Pancreas (tissue), 10 donors: Measurements from ENCODE around the gene HLCS. TPM values are rescaled to one million over a fixed set of nuclear protein-coding genes. Genes with fewer than 3 reads are reported as not detected.

ENCODE experiments used
- ATAC-seq, 4 donors: fragments of 200-7000 bp; cut with Tn5 transposase; one replicate each; pipeline versions ENCODE4 v1.8.0 to v1.9.1; 2020; ENCODE audit warnings: mild to moderate bottlenecking in 4 of 4, moderate library complexity in 4 of 4
- DNase-seq, 6 donors: peaks; one replicate each; pipeline ENCODE4 v3.0.0-alpha.2; 2020
- FAIRE-seq: peaks from 2 replicates; lab custom pipeline; 2012; peaks lifted over from hg19 to GRCh38; lab: Jason Lieb, UNC
- H3K27ac ChIP-seq, 4 donors: fragments of 200-600 bp; sonication (generic); 1 replicate in 3 of 4; 2 replicates in 1 of 4; pipeline versions ENCODE4 v1.5.0 to v1.8.0; 2020
- H3K27me3 ChIP-seq, 4 donors: fragments of 200-600 bp; one replicate each; pipeline ENCODE4 v1.8.0; 2021
- H3K36me3 ChIP-seq, 3 donors: fragments of 200-600 bp; sonication (generic) in 1 of 3; one replicate each; pipeline versions ENCODE4 v1.5.0 to v1.8.0; 2020 to 2021
- H3K4me1 ChIP-seq, 3 donors: fragments of 200-600 bp; one replicate each; pipeline ENCODE4 v1.8.0; 2021
- H3K4me3 ChIP-seq, 4 donors: fragments of 200-600 bp; sonication (generic) in 2 of 4; one replicate each; pipeline versions ENCODE4 v1.5.0 to v1.8.0; 2020 to 2021
- H3K9me3 ChIP-seq, 4 donors: fragments of 200-600 bp; one replicate each; pipeline ENCODE4 v1.8.0; 2021
- WGBS, 2 donors: extraction: QIAGEN DNeasy Blood & Tissue Kit; methylation state at CpG; one replicate each; pipeline ENCODE4 v1.1.7; 2013; 5-methylcytosine and 5-hydroxymethylcytosine counted together
- intact Hi-C, 3 donors: fragments of 100-400 bp; cut with DNase I; formaldehyde crosslinking; loops; one replicate each; pipeline versions ENCODE4 v1.11.1 to v1.14.2; 2022
- polyA plus RNA-seq, 2 donors: library from polyadenylated mRNA; stranded (reverse); fragments of 200-250 nt; gene quantifications; one replicate each; pipeline ENCODE4 v1.2.3, GENCODE V29; 2013
- total RNA-seq, 6 donors: library from RNA; stranded (reverse); fragmentation: NEBNext Ultra II Directional in 4 of 6; extraction: Animal tissue kit (Norgen Biotek cat#: 25700) in 4 of 6; gene quantifications; one replicate each; pipeline versions ENCODE4 v1.2.1 to v1.2.4, GENCODE V29; 2021 to 2023
- TF ChIP-seq, protein P1 (sequence below), 4 donors: fragments of 200-600 bp; sonication (generic) in 3 of 4; IDR thresholded peaks; one replicate each; pipeline versions ENCODE4 v1.5.0 to v1.8.0; 2021; ENCODE audit warnings: antibody characterized with exemption in 4 of 4
- donor health status: healthy with polysubstance abuse.
- donor health status: DM: no; HTN: no; CAD: no; lungs with moderate emphysema.
- donor health status: DM: no; HTN: no; CAD: no.
- donor health status: control.
- donor health status: control.
- donor health status: Bipolar disorder and iron deficiency.
- donor health status: DM: yes; HTN: yes; CAD: no.
- donor health status: DM: no; HTN: no; CAD: no.
- donor health status: DM: no; HTN: no; CAD: no.
- donor health status: DM: yes; HTN: yes; CAD: no.

Gene HLCS
- total and polyA plus RNA-seq, 8 donors: 5.5 to 14.0 (median 11.9) TPM

DNA sequence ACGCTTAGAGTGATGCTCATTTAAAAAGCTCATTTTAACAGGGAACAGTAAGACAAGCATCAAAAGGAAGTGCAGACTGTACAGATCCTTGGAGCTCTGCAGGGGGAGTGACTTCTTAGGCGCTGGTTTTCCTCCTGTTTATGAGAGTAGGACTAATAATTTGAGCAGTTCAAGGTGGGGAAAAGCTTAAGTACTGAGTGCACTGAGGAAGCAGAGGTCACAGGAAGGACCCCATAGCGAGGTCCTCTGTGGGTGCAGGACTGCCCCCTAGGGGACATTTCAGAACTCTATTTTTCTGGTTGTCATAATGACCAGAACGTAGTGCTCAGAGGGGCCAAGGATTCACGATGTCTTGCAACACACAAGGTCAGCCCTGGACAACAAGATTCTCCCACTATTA is 112.1 kb downstream of the HLCS start:
- Histone ChIP-seq H3K4me3 (no peak overlapping the region), H3K36me3 (no peaks in the 10 kb centered on the region), H3K27me3 (no peaks in the 10 kb centered on the region), H3K4me1 (peaks cover 0 to 2% (median 0%) of the 10 kb centered on the region in 3 donors), H3K9me3 (no peaks in the 10 kb centered on the region), H3K27ac (no peak overlapping the region)
- DNase-seq (no peak), ATAC-seq (peak in 3 of 4 donors; percentile 47 to 85 (median 65)), FAIRE-seq (no peak)
- TF ChIP-seq, protein P1, sequence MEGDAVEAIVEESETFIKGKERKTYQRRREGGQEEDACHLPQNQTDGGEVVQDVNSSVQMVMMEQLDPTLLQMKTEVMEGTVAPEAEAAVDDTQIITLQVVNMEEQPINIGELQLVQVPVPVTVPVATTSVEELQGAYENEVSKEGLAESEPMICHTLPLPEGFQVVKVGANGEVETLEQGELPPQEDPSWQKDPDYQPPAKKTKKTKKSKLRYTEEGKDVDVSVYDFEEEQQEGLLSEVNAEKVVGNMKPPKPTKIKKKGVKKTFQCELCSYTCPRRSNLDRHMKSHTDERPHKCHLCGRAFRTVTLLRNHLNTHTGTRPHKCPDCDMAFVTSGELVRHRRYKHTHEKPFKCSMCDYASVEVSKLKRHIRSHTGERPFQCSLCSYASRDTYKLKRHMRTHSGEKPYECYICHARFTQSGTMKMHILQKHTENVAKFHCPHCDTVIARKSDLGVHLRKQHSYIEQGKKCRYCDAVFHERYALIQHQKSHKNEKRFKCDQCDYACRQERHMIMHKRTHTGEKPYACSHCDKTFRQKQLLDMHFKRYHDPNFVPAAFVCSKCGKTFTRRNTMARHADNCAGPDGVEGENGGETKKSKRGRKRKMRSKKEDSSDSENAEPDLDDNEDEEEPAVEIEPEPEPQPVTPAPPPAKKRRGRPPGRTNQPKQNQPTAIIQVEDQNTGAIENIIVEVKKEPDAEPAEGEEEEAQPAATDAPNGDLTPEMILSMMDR (IDR thresholded peaks at IDR 0.05): peak in 3 of 4 donors; percentile 42 to 48 (median 45)
- 37 to 40% methylated on average over 5 of the region's 5 CpGs for WGBS, 2 donors
- intact Hi-C loops: loop anchor here in 1 of 3 donors (10.0 kb wide), 1 partner anchor 110 kb away; no protein-coding TSS in a partner anchor

GRCh38 chr21:36852864-36853263 is 113.6 kb downstream of the HLCS start:
- FAIRE-seq (no peak), ATAC-seq (no peak), DNase-seq (no peak)
- no peaks in the 10 kb centered on the region for H3K9me3 ChIP-seq
- 87 to 96% methylated on average over 4 of the region's 4 CpGs for WGBS, 2 donors
- no peak overlapping the region for H3K27ac ChIP-seq
- intact Hi-C loops: loop anchor here in 1 of 3 donors (10.0 kb wide), 1 partner anchor 108 kb away; no protein-coding TSS in a partner anchor
- H3K4me1 ChIP-seq: no peaks in the 10 kb centered on the region
- no peaks in the 10 kb centered on the region for H3K36me3 ChIP-seq
- H3K27me3 ChIP-seq: no peaks in the 10 kb centered on the region
- no peak overlapping the region for H3K4me3 ChIP-seq
- TF ChIP-seq, protein P1 (IDR thresholded peaks at IDR 0.05): no peak

DNA sequence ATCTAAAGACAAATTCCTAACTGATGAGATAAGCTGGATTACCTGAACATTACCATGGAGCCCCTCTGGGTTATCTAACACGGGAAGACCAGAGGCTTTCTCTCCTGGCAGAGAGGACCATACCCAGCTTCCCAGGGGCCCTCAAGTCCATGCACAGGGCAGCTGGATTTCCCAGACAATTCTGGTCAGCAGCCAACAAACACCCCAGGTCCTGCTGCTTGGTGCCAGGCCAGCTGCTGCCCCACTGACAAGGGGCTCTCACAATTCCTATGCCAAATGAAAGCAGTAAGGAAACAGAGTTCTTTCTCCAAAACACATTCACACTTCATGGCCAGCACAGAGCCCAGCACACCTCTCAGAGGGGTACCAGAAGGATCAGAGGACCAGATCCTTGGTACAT is 114.2 kb downstream of the HLCS start:
- no peak for FAIRE-seq

DNA sequence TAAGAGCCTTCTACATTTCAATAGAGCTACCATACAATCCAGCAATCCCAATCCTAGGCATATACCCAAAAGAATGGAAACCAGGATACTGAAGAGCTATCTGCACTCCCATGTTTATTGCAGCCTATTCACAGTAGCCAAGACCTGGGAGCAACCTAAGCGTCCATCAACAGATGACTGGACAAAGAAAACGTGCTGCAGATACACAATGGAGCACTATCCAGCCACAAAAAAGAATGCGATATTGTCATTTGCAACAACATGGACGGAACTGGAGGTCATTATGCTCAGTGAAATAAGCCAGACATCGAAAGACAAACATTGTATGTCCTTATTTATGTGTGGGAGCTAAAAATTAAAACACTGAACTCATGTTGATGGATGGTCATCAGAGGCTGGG is 115.3 kb downstream of the HLCS start:
- no peak for ATAC-seq
- 87 to 91% methylated on average over 5 of the region's 5 CpGs for WGBS, 2 donors
- Histone ChIP-seq H3K27ac (no peak overlapping the region), H3K36me3 (no peaks in the 10 kb centered on the region), H3K4me1 (no peaks in the 10 kb centered on the region), H3K4me3 (no peak overlapping the region), H3K9me3 (no peaks in the 10 kb centered on the region), H3K27me3 (no peaks in the 10 kb centered on the region)
- intact Hi-C loops: loop anchor here in 1 of 3 donors (10.0 kb wide), 1 partner anchor 106 kb away; no protein-coding TSS in a partner anchor
- no peak for FAIRE-seq
- TF ChIP-seq, protein P1 (IDR thresholded peaks at IDR 0.05): no peak
- DNase-seq: no peak

More for the DNA sequence above, 114.2 kb downstream of the HLCS start:
- intact Hi-C loops: loop anchor here in 1 of 3 donors (10.0 kb wide), 1 partner anchor 107 kb away; no protein-coding TSS in a partner anchor
- no peak overlapping the region for H3K27ac ChIP-seq
- H3K36me3 ChIP-seq: no peaks in the 10 kb centered on the region
- H3K27me3 ChIP-seq: no peaks in the 10 kb centered on the region
- ATAC-seq (no peak), DNase-seq (no peak)
- H3K4me1 ChIP-seq: no peaks in the 10 kb centered on the region
- no peak overlapping the region for H3K4me3 ChIP-seq
- WGBS, 2 donors: 39% methylated on average over 1 of the region's 1 CpG
- TF ChIP-seq, protein P1 (IDR thresholded peaks at IDR 0.05): no peak
- no peaks in the 10 kb centered on the region for H3K9me3 ChIP-seq

DNA sequence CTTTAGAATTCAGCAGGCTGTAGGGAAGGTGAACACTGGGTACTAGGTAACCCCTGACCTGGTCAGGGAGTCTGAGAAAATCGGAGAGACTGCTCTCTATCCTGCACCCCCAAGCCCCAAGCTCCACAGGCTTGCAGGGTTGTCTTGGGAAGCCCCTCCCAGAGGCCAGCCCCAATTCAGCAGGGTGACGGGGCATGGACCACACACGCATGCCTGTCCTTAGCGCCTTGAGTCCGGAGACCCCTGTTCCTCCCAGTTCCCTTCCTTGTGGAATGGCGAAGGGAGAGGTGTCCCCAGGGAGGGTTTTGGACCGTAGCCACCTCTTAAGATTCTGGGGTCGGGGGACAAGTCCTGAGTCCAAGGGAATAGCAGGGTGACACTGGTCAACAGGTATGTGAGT is 116.1 kb downstream of the HLCS start:
- WGBS, 2 donors: 93 to 94% methylated on average over 8 of the region's 8 CpGs
- intact Hi-C loops: loop anchor here in 1 of 3 donors (10.0 kb wide), 1 partner anchor 106 kb away; no protein-coding TSS in a partner anchor

More for the DNA sequence above, 116.1 kb downstream of the HLCS start:
- FAIRE-seq (no peak), ATAC-seq (no peak), DNase-seq (no peak)
- Histone ChIP-seq H3K4me1 (no peaks in the 10 kb centered on the region), H3K36me3 (no peaks in the 10 kb centered on the region), H3K27me3 (no peaks in the 10 kb centered on the region), H3K4me3 (no peak overlapping the region), H3K27ac (no peak overlapping the region), H3K9me3 (no peaks in the 10 kb centered on the region)
- TF ChIP-seq, protein P1 (IDR thresholded peaks at IDR 0.05): no peak
